Amygdala (tissue), 56 donors: ENCODE data around the gene CSF3R.
"Not testable (repeated sequence)": the region's sequence is repeated elsewhere in the genome, so short reads cannot be mapped to it uniquely, and the experiment has no call there.

ENCODE experiments used
- DNase-seq, 56 donors: peaks; one replicate each; lab custom pipeline; 2025; lab: John Stamatoyannopoulos, UW

Gene CSF3R

DNA sequence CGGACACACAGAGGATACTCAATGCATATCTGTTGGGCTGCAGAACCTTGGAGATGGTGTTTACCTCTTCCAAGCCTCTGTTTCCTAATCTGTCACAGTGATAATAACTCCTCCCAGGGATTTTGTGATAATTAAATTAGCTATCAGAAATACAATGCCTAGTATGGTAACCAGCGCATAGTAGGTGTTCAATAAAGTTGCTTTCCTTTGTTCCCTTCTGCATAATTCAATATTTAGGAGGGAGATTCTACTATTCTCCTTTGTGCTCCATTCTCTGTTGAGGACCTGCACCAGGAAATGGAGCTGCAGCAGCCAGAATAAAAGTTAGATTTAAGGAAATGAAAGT is 3.4 kb upstream of the CSF3R start:
- DNase-seq, result no peak

DNA sequence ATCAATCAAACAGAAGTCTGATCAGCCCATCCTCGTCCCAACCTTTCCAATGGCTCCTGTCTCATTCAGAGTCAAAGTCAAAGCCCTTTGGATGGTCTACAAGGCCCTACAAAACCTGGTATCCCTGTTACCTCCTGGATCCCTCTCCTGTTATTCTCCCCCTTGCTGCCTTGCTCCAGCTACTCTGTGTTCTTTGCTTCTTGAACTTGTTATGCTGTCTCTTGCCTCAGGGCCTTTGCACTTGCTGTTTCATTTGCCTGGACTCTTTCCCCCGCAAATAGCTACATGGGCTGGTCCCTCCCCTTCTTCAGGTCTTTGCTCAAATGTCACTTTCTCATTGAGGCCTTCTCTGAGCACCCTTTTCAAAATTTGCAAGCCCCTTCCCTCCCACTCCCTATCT is 1.4 kb upstream of the CSF3R start:
- no peak for DNase-seq

DNA sequence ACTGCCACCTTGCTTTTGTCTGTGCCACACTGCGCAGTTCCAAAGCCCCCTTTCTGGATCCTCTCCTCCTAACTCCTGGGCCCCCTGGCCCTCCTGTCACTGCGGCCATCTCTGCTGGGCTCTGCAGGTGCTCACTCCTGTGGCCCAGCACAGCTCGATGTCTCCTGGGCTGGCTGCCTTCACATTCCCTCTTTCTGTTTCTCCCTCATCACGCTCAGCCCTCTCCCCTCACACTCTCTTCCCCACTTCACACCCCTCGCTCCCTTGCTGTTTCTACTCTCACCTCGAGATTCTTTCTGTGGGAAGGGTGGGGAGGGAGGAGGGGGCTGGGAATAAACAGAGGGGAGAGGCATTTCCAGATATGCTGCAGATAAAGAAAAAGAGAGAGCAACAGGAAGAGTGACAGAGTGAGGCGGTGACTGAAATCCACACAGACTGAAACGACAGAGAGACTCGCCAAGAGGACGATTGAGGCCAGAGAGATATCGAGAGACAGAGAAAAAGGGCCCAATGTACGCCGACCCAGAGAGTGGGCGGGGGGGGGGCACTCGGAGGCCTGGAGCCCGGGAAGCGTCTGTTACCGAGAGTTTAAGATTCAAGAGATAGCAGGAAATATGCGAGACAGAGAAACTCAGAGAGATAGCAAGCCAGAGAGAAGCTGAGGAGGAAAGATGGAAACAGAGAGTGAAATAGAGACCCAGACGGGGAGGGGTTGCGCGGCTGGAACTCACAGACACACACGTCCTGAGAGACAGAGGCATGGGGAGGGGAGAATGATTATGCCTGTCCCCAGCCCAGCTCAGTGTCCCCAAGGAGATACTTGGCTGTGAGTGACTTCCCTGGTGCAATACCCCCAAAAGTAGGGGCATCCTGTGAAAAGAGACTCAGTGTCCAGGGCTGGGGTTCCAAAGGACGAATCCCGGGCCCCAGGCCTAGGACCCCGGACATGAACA is 666 bp downstream of the CSF3R start:
- no peak for DNase-seq

DNA sequence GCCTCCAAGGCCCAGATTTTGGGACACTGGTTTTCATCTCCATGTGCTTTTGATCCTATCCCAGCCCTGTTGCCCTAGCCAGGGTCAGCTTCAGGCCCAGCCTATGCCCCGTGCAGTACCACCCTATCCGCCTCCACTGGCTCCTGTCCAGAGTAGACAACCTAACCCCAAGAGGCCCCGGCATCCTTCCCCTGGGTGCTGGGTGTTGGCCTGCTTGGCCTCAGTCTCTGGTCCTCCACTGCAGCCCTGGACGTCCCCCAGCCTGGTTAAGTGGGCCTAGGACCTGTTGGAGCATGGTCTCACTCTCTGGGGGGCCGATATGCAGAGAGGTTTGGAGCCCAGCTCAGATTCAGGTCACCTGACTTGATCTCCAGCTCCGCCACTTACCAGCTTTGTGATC is 1.6 kb downstream of the CSF3R start:
- no peak for DNase-seq

DNA sequence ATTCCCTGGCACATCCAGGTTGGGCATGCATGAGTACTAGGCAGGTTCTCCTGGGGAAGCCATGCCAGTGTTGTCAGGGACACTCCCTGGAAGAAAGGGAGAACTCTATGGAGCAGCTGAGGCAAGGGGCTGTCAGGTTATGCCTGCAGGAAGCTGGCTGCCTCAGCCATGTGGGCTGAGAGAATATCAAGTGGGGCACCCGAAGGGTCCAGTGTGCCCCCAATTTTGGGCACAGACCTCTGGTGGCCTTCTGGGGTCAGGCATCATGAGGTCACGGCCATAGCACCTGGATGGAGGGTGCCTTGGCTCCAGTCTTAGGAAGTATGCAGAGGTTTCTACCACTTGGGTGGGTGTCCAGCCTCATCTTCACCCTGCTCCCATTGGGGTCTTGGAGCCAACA is 2.6 kb downstream of the CSF3R start:
- DNase-seq, result no peak

DNA sequence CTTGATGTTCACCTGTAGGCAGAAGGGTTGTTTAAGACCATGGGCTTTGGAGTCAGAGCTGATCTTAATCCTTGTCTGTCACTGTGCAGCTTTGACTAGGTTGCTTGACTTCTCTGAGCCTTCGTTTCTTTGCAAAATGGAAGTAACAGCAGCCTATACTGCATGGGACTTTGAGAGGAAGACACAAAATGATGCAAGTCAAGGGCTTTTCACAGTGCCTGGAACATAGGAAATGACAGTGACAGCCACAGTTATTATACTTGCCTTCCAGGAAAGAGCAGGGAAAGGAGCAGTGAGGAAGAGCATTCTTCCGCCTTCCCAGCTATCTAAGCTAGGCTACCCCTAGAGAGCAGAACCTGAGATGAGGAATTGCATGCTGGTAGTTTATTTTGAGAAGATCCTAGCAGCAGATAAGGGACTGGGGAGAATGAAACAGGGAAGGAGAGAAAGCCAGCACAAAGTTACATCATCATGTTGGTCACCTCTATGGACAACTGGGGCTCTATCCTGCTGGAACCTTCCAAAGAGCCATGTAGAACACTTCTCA is 3.1 kb downstream of the CSF3R start:
- DNase-seq, result no peak

DNA sequence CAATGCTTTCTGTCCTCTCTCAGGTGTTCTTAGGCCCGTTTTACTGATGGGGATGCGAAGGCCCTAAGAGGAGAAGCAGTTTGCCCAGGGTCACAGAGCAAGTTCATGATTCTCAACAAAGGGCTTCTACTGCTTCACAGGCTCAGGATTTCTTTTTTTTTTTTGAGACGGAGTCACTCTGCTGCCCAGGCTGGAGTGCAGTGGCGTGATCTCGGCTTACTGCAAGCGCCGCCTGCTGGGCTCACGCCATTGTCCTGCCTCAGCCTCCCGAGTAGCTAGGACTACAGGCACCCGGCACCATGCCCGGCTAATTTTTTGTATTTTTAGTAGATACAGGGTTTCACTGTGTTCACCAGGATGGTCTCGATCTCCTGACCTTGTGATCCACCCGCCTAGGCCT is 5.1 kb downstream of the CSF3R start:
- DNase-seq, result not testable (repeated sequence)

DNA sequence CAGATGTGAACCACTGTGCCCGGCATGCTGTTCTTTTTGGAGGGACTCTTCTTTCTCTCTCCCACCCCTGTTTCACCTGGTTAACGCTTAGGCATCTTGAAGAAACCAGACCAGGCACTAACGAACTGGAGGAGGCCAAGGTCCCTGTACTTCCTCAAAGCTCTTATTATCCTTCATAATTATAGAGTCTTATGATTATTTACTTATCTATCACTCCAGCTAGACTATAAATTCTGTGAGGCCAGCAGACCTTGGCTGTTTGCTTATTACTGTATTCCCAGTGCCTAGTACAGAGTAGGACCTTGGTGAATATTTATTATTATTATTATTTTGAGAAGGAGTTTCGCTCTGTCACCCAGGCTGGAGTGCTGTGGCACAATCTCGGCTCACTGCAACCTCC is 5.8 kb downstream of the CSF3R start:
- no peak for DNase-seq

DNA sequence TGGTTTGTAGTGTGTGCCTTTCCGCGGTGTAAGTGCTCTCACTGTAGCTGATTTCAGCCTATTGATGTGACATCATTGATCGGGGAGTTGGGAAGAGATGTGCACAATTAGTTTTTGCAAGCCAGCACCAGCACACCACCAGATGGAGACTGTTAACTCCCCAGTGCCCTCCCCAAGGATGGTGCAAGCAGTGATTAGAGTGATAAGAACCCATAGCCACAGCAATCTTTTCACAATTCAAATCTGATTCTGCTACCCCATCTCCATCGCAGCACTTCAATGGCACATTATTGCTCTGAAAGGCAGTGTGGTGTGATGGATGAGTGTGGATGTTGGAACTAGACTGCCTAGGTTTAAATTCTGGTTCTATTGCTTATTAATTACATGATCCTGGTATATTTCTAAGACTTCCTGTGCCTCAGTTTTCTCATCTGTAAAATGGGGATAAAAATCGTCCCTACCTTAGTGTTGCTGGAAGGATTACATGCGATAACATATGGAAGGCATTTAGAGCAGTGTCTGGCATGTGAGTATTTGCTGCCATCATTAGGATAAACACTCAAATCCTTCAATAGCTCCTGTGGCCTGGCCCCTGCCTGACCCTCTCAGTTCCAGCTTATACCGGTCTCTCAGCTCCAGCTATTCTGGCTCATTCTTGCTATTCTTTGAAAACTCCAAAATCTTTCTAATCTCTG is 6.7 kb downstream of the CSF3R start:
- DNase-seq, result no peak

DNA sequence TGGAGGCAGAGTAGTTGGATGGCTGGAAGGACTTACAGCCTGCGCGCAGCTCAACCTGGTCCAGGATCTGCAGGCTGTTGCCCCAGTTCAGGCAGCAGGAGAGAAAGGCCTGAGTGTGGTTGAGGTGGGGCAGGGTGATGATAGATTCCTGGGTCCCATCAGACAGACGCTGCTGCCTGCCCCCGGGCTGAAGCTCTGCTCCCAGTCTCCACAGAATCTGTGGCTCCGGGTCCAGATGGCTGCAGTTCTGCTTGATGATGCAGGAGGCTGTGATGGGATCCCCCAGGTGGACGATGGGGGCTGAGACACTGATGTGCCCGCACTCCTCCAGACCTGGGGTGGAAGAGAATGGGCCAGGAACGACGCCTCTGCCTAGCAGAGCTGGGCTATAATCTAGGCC is 7.4 kb downstream of the CSF3R start:
- no peak for DNase-seq

DNA sequence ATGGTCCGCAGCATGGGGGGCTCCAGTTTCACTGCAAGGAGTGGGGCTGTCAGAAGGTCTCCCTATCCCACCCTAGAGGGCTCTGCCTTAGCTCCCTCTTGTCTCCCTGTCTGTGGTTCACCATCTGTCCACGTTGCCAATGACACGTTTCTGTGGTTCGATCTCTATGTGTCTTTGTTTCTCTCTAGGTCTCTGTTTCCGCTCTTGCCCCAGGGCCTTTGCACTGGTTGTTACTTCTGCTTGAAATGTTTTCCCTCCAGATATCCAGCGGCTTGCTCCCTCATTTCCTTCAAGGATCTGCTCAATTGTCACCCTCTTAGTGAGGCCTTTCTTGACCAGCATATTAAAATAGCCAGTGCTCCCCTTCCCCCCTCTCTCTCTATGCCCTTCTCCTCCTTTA is 10.1 kb downstream of the CSF3R start:
- no peak for DNase-seq

DNA sequence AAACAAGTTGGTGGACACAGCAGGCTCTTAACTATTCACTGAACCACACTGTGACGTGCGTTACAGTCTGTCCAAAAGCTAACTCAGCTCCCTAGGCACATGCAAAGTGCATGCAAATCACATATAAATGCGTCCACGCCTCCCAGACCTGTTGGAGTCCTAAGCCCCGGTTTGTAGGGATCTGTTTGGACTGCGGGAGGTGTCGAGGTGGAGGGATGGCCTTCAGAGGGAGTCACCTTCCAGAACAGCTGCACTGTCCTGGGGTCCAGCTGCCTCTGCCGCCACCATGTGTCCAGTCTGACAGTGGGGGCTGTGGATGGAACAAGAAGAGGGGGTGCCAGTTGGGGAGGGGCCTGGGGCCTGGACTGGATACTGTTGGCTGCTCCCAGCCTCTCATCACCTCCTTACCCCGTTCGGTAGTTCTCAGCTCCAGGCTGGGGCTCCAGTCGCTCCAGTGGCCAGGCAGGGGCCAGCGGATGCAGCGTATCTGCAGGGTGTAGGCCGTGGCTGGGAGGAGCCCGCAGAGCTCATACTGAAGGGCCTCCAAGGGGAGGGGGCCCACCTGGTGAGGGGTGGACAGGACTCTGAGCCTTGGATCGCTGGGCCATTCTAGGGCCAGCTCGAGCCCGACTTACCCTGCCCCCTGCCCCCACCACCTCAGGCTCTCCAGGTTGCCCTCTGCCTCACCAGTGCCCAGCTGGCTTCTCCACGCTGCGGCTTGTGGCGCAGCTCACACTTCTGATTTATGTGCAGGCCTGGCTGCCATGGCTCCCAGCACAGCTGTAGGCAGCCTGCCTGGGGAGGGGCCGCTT is 10.7 kb downstream of the CSF3R start:
- DNase-seq, result no peak

DNA sequence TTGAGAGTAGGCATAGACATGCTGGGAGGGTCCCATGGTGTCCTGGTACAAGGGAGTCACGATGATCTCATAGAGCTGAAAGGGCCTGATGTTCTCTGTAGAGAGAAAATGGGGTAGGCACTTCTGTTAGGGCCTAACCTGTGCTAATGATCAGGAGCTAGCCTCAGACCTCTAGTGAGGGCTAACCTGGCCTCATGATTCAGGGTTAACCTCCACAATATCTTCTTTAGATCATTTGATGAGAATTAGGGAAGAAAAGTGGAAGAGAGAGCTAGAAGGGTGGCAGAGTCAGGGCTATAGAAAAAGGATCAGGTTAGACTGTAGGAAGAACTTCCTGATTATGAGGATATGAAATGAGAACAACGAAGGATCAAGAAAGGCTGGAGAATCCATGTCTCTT is 13.6 kb downstream of the CSF3R start:
- no peak for DNase-seq

DNA sequence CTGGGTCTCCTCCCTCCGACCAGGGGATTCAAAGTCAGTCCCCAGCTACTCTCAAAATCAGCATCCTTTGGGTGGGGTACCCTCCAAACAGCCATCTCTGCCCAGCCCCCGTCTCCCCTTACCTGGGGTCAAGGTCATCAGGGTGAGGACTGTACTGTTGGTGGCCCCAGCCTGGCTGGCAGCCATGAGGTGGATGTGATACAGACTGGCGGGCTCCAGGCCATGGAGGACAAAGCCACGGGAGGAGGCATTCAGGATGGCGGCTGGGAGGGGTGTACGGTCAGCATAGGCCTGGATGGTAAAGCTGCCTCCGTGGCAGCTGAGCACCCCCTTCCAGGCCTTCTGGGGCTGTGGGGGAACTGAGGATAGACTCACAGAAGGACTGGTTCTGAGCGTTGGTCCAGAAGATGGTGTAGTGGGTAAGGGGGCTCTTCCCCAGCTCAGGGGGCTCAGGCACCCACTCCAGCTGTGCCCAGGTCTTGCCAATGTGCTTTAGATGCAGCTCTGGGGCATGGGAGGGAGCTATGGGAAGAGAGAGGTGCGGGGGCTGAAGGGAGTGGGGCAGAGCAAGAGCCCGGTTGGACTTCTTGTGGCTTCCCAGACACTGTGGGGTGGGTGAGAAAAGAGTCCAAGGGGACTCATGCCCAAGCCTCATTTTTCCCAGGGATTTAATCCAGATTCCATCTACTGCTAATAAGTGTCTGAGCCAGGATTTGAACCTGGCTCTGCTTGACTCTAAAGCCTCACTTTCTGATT is 14.8 kb downstream of the CSF3R start:
- no peak for DNase-seq

DNA sequence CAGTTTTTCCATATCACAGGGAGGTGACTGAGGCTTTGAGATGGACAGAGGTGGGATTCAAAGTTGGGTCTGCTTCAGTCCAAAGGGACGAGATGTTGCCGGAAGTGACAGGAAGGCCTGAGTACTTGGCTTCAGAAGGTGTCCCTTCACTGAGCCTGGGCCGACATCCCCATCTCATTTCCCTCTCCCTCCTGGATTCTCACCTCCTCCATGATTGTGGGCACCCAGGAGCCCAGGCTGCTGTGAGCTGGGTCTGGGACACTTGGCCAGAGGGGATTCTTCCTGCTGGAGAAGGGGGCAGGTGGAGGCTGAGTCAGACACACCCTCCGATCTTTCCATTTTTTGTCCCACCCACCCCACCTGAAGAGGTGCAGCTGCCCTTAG is 15.7 kb downstream of the CSF3R start:
- DNase-seq, result no peak

DNA sequence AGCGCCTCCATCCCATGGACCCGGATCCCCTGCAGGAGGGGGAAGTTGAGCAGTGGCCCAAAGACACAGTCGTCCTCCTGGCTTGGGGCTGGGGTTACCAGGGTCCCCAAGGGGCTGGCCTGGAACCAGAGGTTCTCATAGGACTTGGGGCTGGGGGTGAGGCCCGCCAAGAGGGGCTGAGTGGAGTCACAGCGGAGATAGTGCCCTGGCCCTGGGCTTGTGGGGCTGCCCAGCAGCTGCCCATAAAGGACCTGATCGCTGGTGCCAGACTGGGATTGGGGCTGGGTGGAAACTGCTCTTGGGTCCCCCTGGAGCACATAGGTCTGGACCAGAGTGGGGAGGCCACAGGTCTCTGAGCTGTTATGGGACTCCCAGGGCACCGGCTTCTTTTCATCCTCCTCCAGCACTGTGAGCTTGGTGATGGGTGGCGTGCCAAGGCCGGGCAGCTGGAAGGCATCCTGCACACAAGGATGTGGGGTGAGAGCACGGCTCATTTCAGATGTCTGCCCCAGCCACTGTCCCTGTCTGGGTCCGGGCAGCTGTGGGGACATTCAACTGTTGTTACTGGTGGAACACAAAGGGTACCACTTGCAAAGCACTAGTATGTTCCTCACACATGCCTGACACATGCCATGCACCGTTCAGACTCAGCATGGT is 16.2 kb downstream of the CSF3R start:
- no peak for DNase-seq

DNA sequence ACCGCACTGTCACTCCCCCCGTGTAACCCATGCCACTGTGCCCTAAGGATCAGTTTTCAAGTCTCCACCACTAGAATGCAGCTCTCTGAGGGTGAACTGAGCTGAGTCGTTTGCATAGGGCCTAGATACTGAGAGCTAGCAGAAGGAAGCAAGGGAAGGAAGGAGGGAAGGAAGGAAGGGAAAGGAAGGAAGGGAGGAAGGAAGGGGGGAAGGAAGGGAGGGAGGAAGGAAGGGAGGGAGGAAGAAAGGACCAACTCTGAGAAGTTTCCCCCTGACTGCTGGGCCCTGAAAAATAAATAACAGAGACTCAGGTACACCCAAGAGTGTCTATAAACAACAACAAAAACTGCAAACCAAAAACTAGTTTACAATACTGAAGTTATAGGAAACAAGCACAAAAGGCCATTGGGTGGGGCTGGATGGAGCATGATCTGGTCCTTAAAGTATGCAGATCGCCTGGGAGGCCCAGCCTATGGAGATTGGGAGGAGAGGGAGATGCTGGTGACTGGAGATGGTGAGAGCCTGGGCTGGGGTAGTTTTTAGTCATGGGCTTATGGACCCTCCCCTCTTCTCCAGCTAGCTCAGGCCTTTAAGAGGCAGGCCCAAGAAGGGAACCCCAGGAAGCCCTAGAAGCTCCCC is 16.9 kb downstream of the CSF3R start:
- no peak for DNase-seq

DNA sequence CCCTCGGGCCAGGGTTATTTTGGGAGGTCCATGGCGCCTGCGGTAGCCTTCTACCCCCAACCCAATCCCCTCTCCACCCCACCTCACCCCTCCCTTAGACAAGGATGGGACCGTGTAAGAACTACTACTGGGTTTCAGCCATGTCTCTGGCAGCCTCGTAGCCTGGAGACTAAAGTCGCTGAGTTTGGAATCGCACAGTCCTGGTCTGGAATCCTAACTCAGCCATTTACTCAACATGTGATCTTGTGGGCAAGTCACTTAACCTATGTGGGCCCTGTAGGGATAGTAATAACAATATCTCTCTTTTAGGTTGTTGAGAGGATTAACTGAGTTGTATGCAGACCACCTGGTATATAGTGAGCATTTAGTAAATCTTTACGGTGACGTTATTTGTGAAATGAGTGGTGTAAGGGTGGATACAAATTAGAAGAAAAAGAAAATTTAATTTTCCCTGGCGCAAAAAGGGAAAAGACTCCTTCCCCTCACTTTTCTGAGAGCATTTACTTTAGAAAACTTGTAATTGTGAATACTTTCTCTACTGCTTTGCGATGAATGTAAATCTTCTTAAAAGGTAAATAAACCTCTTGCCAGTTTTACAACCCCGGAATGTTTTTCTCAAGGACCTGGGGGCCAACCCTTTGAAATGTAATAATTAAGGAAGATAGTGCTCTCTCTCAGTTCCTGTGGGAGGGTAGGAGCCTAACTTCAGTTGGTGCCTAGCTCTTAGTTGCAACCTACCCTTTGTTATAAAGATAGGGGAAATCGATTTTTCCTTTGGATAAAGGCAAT is 17.9 kb downstream of the CSF3R start:
- DNase-seq, result no peak
